ENCODE measurements around the gene WFDC2.
"Not testable (repeated sequence)": the region's sequence is repeated elsewhere in the genome, so short reads cannot be mapped to it uniquely, and the experiment has no call there.

DNA sequence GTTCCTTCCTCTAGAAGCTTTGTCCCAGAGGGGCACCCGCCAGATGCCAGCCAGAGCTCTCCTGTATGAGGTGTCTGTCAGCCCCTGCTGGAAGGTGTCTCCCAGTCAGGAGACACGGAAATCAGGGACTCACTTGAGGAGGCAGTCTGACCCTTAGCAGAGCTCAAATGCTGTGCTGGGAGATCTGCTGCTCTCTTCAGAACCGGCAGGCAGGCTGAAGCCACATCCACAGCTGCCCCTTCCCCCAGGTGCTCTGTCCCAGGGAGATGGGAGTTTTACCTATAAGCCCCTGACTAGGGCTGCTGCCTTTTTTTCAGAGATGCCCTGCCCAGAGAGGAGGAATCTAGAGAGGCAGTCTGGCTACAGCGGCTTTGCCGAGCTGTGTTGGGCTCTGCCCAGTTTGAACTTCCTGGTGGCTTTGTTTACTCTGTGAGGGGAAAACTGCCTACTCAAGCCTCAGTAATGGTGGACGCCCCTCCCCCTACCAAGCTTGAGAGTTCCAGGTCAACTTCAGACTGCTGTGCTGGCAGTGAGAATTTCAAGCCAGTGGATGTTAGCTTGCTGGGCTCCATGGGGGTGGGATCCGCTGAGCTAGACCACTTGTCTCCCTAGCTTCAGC is 8.1 kb downstream of the WFDC2 start:
- TF ChIP-seq CTCF, POLR2A (IDR thresholded peaks at IDR 0.05): not testable (repeated sequence)

All from Peyer's patch (tissue), 4 donors.